Activated naive CD8-positive, alpha-beta T cell (primary cell): ENCODE data around the gene ARHGAP21.
"Not testable (repeated sequence)": the region's sequence is repeated elsewhere in the genome, so short reads cannot be mapped to it uniquely, and the experiment has no call there.

Experiments used
- H3K27ac Mint-ChIP-seq: one replicate; pipeline ENCODE4 v1.8.0; 2021; ENCODE audit warnings: mixed read lengths
- H3K27me3 Mint-ChIP-seq: one replicate; pipeline ENCODE4 v1.8.0; 2021; ENCODE audit warnings: mixed read lengths
- H3K36me3 Mint-ChIP-seq: one replicate; pipeline ENCODE4 v1.8.0; 2021; ENCODE audit warnings: mixed read lengths
- H3K4me1 Mint-ChIP-seq: one replicate; pipeline ENCODE4 v1.8.0; 2021; ENCODE audit warnings: low read depth, mixed read lengths
- H3K4me3 Mint-ChIP-seq: one replicate; pipeline ENCODE4 v1.8.0; 2021; ENCODE audit warnings: mild to moderate bottlenecking, mixed read lengths
- H3K9me3 Mint-ChIP-seq: one replicate; pipeline ENCODE4 v1.8.0; 2021; ENCODE audit warnings: low read depth, mixed read lengths

ARHGAP21 gene

DNA sequence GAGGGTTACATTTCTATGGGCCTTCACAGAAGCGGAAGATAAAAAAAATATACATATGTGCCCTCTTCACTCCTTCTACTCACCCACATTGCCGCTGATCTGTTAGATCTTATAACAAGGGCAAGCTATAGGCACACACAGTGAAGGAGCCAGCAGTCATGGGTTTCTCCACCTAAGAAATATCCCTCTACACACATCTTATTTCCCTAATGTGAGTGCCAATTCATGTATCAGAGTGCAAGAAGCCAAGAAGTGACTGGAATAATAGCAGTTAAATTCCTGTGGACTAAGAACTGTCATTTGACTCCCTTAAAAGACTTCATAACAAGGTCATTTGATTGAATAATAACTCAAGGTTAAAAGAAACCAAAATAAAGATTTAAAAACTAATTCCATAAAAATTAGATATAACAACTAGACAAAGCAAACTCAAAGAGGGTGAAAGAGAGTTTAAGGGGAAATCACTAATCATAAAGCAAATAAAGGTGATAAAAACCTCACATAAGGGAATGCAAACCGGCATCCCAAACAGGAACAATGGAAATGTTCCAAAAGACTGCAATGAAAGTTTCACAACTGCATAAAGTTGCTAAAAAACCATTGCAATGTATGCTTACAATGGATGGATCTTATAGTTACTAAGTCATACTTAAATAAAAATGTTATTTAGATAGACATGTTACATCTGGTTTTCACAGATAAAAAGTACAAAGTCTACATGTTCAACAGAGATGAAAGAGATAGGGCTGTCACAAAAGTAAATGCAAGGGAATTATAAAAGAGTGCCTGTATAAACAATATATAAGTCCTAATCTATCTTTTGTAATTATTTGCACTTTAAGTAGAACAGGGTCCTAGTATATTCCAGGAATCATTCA lies 42.8 kb downstream of the ARHGAP21 start:
- H3K4me1 Mint-ChIP-seq: no peaks in the 10 kb centered on the region
- no peaks in the 10 kb centered on the region for H3K27me3 Mint-ChIP-seq
- H3K27ac Mint-ChIP-seq: no peak overlapping the region
- H3K9me3 Mint-ChIP-seq: peaks cover 5% of the 10 kb centered on the region
- peaks cover 2% of the 10 kb centered on the region for H3K36me3 Mint-ChIP-seq
- H3K4me3 Mint-ChIP-seq: no peak overlapping the region

DNA sequence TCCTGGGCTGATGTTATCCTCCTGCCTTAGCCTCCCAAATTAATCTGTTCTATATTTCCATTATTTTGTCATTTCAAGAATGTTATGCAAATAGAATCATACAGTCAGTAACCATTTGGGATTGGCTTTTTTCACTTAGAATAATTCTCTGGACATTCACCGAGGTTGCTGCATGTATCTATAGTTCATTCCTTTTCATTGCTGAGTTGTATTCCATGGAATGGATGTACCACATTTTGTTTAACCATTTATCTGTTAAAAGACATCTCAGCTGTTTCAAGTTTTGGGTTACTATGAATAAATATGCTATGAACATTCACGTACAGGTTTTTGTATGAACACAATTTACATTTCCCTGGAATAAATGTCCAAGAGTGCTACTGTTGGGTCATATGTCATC lies 44.9 kb downstream of the ARHGAP21 start:
- Mint-ChIP-seq H3K4me1 (no peaks in the 10 kb centered on the region), H3K9me3 (peaks cover 5% of the 10 kb centered on the region), H3K27me3 (no peaks in the 10 kb centered on the region), H3K4me3 (no peak overlapping the region), H3K36me3 (peaks cover 5% of the 10 kb centered on the region), H3K27ac (no peak overlapping the region)

DNA sequence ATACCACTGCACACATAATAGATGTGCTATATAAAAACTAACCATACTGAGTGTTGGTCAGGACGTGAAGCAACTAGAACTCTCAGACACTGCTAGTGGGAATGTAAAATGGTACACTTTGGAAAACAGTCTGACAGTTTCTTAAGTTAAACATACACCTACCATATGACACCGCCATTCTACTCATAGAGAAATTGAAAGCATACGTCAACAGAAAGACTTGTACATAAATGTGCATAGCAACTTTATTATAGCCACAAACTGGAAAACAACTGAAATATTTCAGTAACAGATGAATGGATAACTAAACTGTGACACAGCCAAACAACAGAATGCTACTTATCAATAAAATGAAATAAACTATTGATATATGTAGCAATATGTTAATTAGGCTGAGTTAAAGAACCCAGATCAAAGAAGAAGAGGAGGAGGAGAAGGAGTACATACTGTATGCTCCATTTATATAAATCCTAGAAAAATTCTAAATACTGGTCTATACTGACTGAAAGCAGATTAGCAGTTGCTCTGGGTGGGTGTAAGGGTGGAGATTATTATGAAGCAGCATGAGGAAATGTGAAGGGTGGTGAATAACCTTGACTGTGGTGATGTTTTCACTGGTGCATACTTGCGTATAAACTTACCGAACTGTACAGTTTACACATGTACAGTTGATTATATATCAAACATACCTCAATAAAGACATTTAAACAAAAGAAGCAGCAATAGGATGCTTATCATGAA lies 48.6 kb downstream of the ARHGAP21 start:
- Mint-ChIP-seq H3K4me3 (no peak overlapping the region), H3K9me3 (peaks cover 5% of the 10 kb centered on the region), H3K4me1 (no peaks in the 10 kb centered on the region), H3K27me3 (no peaks in the 10 kb centered on the region), H3K36me3 (peaks cover 5% of the 10 kb centered on the region), H3K27ac (no peak overlapping the region)

DNA sequence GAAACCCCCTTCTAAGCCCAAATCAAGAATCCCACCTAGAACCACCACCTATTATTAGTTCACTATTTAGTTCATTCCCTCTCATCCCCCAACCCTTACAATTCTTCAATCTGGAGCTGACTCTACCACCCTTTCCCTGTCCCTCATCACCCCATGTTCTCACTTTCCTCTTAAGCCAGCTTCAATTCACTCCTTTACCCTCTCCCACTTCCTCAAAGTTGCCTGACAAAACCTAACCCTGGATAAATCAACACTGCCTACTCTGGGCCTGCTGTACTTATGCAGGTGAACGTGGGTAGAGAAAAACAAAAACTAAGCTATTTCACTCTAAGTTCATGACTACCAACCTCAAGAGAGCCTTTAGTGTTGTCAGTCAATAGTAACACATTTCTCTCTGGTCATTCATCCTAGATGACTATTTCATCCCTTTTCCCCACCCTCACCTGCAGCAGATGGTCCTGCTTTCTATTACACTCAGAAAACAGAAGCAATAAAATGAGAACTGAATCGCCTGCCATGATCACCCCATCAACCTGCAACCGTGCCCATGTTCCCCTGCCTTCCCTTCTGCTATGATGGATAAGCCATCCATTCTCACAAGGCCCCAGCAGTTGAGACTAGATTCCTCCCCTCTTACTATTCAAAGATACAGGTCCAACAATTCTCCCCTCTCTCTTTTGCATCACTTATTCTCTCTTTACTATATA lies 52.6 kb downstream of the ARHGAP21 start:
- Mint-ChIP-seq H3K4me3 (no peak overlapping the region), H3K9me3 (no peaks in the 10 kb centered on the region), H3K27me3 (no peaks in the 10 kb centered on the region), H3K4me1 (no peaks in the 10 kb centered on the region), H3K27ac (no peak overlapping the region), H3K36me3 (peaks cover 3% of the 10 kb centered on the region)

DNA sequence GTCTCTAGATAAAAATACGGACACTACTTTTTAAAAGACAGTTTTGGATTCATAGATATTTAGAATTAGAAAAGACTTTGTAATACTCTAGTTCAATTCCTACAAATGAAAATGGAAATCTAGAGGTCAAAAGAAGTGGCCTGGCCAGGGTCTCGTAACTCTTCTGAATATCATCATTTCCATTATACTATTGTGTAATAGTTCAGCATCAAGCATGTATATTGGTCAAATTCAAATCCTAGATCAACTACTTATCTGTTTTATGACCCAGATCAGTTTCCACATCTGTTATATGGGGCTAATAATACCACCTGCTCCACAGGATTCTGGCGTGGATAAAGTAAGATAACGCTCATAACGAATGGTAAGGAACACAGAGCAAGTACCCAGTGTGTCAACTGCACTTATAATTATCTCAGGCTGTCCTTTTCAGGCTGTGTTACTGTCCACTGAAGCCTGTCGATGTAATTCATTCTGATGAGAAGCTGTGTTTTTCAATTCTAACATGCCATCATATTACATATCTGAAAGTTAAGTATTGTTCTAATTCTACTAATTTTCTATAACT lies 54.3 kb downstream of the ARHGAP21 start:
- Mint-ChIP-seq H3K27me3 (no peaks in the 10 kb centered on the region), H3K27ac (no peak overlapping the region), H3K9me3 (no peaks in the 10 kb centered on the region), H3K4me3 (no peak overlapping the region), H3K36me3 (no peaks in the 10 kb centered on the region), H3K4me1 (no peaks in the 10 kb centered on the region)

DNA sequence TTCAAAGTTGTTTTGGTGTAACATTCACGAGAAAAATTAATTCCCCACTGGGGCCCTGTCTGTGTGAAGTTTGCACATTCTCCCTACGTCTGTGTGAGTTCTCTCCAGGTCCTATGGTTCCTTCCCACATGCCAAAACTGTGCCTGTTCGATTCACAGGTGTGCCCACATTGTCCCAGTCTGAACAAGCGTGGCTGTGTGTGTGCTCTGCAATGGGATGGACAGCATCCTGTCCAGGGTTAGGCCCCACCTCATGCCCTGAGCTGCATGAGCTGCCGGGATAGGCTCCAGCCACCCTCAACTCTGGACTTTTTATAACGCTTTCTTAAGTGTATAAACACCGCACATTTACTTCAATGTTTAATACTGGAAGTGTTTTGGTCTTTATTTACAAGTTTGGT lies 55.4 kb downstream of the ARHGAP21 start:
- Mint-ChIP-seq H3K36me3 (no peaks in the 10 kb centered on the region), H3K4me3 (no peak overlapping the region), H3K9me3 (no peaks in the 10 kb centered on the region), H3K4me1 (no peaks in the 10 kb centered on the region), H3K27ac (no peak overlapping the region), H3K27me3 (no peaks in the 10 kb centered on the region)

DNA sequence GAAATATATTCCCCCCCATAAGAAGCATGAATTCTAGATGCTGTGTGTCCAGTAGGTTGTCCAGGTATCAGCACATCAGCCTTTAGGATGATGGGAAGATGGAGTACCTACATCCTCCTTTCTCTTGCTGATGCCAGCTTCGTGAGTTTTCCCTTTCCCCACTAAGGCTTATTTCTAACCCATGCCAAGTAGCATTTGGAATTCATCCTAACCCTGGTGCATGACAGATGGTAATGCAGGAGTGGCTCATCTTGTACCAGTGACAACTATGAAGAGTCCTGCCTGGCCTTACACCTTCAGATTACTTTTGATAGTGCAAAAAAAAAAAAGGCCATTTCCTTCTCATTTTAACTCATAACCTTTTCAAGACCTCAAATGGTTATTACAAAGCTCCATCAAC lies 58.7 kb downstream of the ARHGAP21 start:
- H3K27ac Mint-ChIP-seq: no peak overlapping the region
- no peaks in the 10 kb centered on the region for H3K9me3 Mint-ChIP-seq
- no peaks in the 10 kb centered on the region for H3K4me1 Mint-ChIP-seq
- no peaks in the 10 kb centered on the region for H3K27me3 Mint-ChIP-seq
- no peak overlapping the region for H3K4me3 Mint-ChIP-seq
- no peaks in the 10 kb centered on the region for H3K36me3 Mint-ChIP-seq

DNA sequence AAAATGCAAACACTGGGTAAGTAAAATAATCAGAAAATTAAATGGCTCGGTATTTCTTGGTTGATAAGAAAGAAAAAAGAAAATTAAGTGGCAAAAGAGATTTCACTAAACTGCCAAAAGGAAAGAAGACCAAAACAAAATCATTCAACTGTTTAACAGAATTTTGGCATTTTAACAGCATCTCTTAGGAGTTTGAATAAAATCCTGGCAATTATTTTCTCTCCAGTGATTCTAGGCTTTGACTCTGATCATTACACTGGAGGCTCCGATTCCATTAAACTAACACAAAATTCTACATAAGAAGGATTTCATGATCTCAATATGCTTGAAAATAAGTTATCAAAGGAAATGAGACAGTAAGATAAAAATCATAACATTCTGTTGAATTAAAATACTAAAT lies 62.3 kb downstream of the ARHGAP21 start:
- H3K36me3 Mint-ChIP-seq: no peaks in the 10 kb centered on the region
- no peaks in the 10 kb centered on the region for H3K9me3 Mint-ChIP-seq
- H3K4me1 Mint-ChIP-seq: no peaks in the 10 kb centered on the region
- H3K27ac Mint-ChIP-seq: no peak overlapping the region
- H3K27me3 Mint-ChIP-seq: no peaks in the 10 kb centered on the region
- no peak overlapping the region for H3K4me3 Mint-ChIP-seq

DNA sequence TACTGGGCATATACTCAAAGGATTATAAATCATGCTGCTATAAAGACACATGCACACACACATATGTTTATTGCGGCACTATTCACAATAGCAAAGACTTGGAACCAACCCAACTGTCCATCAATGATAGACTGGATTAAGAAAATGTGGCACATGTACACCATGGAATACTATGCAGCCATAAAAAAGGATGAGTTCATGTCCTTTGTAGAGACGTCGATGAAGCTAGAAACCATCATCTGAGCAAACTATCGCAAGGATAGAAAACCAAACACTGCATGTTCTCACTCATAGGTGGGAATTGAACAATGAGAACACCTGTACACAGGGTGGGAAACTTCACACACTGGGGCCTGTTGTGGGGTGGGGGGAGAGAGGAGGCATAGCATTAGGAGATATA lies 65.4 kb downstream of the ARHGAP21 start:
- H3K9me3 Mint-ChIP-seq, H3K27ac Mint-ChIP-seq, H3K4me3 Mint-ChIP-seq, H3K36me3 Mint-ChIP-seq, H3K4me1 Mint-ChIP-seq, H3K27me3 Mint-ChIP-seq: not testable (repeated sequence)

DNA sequence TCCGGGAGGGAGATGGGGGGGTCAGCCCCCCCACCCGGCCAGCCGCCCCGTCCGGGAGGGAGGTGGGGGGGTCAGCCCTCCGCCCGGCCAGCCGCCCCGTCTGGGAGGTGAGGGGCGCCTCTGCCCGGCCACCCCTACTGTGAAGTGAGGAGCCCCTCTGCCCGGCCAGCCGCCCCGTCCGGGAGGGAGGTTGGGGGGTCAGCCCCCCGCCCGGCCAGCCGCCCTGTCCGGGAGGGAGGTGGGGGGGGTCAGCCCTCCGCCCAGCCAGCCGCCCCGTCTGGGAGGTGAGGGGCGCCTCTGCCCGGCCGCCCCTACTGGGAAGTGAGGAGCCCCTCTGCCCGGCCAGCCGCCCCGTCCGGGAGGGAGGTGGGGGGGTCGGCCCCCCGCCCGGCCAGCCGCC lies 67.4 kb downstream of the ARHGAP21 start:
- not testable (repeated sequence) for H3K4me1 Mint-ChIP-seq, H3K36me3 Mint-ChIP-seq, H3K27me3 Mint-ChIP-seq, H3K4me3 Mint-ChIP-seq, H3K9me3 Mint-ChIP-seq, H3K27ac Mint-ChIP-seq

DNA sequence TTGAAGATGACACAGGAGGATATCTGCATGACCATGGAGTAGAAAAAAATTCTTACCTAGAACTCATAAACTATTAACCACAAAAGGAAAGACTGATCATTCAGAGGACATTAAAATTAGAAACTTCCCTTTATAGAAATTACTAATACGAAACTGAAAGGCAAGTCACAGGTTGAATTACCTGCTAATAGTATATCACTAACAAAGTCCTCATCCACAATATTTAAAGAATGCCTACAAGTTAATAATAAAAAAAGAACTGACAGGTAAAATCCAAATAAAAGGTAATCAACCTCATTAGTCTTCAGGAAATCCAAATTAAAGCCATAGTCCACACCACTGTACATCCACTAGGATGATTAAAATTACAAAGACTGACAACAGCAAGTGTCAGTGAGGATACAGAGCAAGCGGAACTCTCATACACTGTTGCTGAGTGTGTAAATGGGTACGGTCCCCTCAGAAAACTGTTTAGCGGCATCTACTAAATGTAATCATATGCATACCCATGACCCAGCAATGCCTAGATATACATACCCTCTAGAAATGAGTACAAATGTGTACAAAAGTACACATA lies 71.2 kb downstream of the ARHGAP21 start:
- Mint-ChIP-seq H3K4me1 (peaks cover 2% of the 10 kb centered on the region), H3K27ac (no peak overlapping the region), H3K4me3 (no peak overlapping the region), H3K36me3 (peaks cover 5% of the 10 kb centered on the region), H3K27me3 (no peaks in the 10 kb centered on the region), H3K9me3 (no peaks in the 10 kb centered on the region)

DNA sequence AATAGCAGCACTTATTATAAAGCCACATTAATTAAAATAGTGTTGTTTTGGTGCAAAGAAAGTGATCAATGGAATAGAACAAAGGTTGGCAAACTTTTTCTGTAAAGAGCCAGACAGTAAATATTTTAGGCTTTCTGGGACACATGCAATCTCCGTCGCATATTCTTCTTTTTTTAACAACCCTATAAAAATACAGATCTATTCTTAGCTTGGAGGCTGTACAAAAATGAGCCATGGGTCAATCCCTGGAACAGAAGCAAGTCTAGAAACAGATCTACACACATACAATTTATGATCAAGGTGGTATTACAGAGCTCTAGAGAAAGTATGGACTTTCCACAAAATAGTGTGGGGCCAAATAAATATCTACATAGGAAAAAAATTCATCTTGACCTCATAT lies 71.8 kb downstream of the ARHGAP21 start:
- peaks cover 5% of the 10 kb centered on the region for H3K36me3 Mint-ChIP-seq
- no peak overlapping the region for H3K27ac Mint-ChIP-seq
- no peaks in the 10 kb centered on the region for H3K9me3 Mint-ChIP-seq
- H3K27me3 Mint-ChIP-seq: no peaks in the 10 kb centered on the region
- H3K4me3 Mint-ChIP-seq: no peak overlapping the region
- H3K4me1 Mint-ChIP-seq: peaks cover 2% of the 10 kb centered on the region

DNA sequence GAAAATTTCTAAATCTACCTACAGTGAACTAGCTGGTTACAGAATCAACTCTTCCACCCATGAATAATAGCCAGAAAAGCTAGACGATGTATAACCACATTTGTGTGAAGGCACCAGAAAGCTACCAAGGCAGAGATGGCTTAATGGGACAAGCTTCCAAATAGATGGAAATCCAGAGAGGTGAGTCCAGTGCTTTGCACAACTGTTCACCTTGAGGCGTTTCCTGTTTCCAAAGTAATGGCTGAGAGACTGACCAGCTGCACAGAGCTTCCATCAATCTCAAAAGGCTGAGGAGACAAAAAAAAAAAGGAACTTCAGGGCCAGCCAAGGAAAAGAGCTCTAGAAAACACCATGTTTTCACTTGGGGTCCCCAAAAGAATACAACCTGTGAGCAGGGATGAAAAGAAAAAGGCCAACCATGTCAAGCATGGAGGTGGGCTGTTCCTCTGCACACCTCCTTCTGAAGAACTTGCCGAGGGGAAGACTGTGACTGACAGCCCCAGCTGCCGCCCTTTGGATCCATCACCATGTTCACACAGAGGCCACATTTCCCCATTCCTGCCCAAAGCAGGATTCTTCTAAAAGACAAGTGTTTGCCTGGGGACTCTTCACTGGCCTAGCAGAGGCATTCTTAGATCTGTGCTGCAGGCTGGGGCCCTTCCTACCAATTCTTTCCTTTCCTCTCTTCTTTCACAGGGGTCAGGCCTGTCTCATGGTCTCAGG lies 72.9 kb downstream of the ARHGAP21 start:
- Mint-ChIP-seq H3K4me1 (peaks cover 2% of the 10 kb centered on the region), H3K9me3 (no peaks in the 10 kb centered on the region), H3K27ac (no peak overlapping the region), H3K36me3 (peaks cover 5% of the 10 kb centered on the region), H3K27me3 (no peaks in the 10 kb centered on the region), H3K4me3 (no peak overlapping the region)

DNA sequence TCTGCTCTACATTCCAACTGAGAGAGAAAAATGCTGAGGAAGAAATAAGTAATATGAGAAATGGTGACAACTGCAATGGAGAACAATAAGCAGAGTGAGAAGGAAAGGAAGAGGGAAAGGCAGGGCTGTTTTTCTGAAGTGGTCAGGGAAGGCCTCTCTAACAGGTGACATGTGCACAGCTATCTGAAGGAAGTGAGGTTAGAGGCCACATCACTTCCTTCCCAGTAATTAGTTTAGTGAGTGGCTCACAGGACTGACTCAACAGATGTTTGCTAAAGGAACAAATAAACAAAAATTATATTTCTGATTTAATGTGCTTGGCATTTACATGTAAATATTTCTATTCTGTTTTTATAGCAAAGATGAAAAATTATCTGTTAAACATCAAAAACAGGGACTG lies 77.9 kb downstream of the ARHGAP21 start:
- Mint-ChIP-seq H3K9me3 (no peaks in the 10 kb centered on the region), H3K36me3 (peaks cover 2% of the 10 kb centered on the region), H3K4me3 (no peak overlapping the region), H3K4me1 (peaks cover 2% of the 10 kb centered on the region), H3K27me3 (no peaks in the 10 kb centered on the region), H3K27ac (no peak overlapping the region)
